CD4-positive, alpha-beta T cell treated with Interleukin-6 for 4 hours (primary cell): ENCODE data around the gene SEMA3G.

Experiments
- DNase-seq: peaks from one replicate; pipeline ENCODE4 v3.0.0-alpha.2; 2020; ENCODE audit warnings: mixed read lengths

The SEMA3G gene

DNA sequence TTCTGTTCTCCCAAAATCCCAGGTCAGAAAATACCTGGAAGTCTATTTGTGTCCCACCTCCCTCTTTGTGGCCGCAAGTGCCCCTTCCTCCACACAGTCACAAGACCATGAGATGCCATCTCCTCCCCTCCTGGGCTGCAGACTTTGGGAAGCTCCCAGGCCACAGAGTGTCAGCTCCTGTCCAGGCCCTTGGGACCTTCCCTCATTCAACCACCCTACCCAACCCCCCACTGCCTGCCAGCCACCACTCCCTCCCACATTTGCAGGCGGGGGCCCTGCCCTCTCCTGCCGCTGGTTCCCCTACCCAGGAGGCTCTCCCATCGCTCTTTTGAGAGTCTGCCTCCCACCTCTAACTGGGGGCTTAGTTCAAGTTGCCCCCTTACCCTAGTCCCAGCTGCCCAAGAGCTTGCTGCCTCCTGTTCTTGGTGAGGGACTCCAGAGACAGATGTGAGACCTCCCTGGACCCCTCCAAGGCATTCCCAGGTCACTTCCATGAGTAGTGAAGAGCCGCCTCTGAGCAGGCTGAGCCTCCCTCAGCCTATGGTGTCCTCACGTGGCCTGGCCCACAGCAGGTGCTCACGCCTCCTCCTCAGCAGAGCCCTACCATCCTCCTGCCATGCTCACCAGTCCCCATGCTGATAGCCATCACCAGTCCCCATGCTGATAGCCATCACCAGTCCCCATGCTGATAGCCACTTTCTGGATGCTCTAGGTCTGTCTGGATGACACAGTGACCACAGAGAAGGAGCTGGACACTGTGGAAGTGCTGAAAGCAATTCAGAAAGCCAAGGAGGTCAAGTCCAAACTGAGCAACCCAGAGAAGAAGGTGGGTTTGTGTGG lies 34.4 kb upstream of the SEMA3G start:
- DNase-seq = no peak

DNA sequence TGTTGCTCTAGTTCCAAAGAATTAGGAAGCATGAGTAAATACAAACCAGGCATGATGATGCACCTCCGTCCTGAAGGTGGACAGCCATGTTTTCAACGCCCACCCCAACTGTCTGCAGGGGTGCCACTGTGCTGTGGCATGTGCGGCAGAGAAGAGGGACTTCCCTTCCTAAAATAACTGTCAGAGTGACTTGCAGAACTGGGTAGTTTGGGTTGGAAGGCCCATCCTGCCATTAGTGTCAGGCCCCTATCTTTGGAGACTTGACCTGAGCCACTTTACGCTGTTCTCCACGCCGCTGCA lies 32.8 kb upstream of the SEMA3G start:
- DNase-seq = no peak

DNA sequence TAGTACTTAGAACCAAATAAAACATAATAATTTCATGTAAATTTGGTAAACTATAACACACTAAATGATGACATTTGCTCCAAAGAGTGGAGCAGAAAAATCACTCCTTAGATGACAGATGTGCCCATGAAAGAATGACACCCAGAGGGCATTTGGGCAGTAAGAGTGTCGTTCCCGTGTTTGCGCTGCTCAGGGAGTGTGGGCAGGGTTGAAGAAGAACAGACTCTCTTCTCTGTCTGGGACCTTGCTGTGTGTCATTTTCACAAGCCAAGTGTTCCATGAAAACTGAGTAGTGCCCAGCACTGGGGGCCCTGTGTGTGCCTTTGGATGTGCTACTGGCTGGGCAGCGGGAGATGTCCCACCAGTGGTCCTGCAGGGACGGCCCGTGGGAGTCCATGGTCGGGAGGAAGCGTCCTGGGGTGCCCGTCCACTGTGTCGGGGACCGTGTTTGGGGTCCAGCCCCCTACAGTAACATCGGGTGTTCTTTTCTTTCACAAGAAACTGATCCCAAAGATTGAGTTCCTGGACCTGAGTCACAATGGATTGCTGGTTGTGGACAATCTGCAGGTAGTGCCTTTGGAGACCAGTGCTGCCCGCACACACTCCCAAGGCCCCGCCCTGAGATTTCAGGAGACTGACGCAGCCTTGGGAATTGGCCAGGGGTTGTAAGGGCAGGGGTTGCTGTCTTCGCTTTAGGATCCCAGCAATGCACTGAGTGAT lies 32.3 kb upstream of the SEMA3G start:
- DNase-seq = no peak

DNA sequence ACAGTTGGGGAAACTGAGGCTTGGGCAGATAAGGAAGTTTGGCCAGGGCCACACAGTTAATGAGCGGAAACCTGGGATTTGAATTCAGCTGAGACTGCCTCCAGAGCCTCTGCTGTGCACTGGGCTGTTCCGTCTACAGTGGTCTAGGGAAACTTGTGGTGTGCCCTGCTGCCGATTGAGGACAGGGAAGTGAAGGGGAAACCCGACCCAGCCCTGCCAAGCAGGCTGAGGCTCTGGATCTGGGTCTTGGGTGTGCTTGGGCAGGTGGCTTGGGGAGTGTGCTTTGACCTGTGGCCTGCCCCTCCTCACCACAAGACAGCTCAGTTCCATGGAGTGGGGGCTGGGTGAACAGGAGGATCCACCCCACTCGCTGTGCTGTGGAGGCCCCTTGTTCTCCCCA lies 28.1 kb upstream of the SEMA3G start:
- no peak for DNase-seq

DNA sequence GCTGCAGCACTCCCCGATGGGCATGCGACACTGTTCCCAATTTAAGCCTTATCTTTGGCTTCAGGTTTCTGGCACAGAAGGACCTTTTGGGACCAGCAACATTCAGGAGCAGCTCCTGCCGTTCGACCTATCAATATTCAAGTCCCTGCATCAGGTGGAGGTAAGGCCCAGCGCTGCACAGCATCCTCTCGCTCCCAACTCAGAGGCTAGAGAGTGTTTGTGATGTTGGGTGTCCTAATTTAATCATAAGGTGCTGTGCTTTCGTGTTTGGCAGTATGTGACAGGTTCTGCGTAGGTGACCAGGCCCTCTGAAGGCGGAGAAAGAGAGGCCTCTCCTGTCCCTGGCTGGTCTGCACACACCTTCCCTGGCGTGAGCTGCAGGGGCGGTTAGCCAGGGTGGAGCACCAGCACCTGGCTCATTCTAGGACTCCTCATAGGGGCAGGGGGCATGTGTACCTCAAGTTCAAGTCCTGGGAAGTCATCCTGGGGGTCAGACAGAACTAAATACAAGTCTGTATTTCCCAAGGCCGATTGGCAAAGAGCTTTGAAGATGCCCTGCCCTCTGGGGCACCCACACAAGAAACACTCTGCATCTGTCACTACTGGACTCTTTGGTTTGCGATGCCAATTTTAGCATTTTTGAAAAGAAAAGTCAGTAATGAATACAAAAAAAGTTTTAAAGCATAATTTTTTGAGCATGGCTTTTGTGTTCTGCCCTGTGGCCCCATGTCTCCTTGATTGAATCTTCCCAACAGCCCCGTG lies 27.5 kb upstream of the SEMA3G start:
- DNase-seq = no peak

DNA sequence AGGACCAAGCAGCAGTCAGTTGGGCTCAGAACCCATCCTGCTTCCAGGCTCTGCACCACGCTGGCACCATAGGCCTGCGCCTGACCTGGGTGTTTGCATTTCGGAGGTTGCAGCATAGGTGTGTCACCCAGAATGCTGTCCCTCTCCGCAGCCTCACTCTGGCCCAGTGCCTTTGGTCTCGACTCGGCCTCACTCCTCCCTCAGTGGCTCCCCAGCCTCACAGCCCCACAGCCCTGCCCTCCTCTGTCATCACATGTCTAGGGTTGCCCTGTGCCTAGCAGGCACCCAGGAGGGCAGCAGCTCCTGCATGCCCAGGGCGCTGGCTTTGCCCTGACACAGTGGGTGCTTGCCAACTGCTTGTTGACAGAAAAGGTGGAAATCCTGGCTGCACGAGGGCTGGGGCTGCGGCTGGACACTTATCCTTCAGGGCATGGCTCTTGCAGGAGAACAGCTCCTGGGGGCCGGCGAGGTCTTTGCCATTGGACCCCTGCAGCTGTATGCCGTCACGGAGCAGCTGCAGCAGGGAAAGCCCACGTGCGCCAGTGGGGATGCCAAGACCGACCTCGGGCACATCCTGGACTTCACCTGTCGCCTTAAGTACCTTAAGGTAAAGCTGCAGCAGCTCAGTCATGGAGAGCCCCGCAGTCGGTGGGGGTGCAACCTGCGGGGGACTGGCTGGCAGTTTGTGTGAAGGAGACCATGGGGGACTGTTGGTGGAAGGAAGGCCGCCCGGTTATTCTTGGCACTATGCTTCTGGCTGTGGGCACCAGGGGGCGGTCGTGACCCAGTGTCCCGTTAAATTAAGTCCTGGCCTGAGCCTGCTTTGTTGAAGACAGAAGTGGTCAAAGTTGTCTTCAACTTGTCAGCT lies 26.7 kb upstream of the SEMA3G start:
- DNase-seq = peak; percentile 44

DNA sequence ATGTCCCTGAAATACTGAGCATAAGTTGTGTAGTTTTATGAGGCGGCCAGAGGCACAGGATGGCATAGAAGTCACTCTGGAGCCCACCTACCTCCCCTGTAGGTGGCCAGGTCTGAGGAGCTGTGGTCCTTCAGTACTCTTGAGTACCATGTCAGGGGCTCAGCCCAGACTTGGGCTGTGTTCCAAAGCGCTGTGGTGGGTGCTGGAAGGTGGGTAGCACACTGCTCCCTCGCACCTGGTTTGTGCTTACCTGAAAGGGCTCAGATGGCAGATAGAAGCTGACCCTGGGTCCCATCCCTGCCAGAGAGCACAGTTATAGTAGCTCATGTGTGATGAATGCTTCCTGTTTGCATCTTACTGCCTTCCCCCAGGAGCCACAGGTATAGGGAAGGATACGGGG lies 26.0 kb upstream of the SEMA3G start:
- DNase-seq = no peak

DNA sequence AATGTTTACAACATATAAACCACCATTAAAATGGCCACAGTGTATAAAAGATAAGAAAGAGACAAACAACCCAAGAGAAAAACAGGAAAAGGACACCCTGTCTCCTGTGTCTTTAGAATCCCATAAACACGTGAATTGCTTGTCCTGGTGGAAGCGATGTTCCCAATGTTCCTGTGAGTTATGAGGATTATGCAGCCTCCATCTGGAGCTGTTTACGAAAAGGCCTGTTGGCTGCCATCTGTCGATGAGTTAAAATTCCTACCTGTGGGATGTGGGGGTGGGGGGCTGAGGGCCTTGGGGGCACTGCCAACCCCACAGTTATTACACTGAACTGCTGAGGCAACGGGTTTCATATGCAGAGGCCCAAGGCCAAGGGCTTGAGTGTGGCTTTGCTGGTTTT lies 24.1 kb upstream of the SEMA3G start:
- DNase-seq = no peak

DNA sequence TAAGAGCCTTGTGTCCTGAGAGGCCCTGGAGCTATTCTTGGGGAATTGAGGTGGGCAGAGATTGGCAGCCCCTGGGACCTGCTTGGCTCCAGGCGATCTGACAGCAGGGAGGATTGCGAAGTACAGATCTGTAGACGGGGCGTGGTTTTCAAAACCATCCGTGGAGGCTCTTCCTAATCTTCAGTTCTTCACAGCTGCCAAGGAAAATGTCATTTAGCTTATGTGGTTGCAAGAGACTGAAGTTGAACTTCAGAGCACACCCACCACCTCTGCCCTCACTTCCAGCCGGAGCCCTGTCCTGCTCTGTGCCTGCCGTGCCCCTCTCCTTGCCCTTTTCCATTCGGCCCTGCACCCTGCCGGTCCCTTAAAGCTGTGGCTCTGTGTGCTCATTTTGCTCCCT lies 23.4 kb upstream of the SEMA3G start:
- no peak for DNase-seq

DNA sequence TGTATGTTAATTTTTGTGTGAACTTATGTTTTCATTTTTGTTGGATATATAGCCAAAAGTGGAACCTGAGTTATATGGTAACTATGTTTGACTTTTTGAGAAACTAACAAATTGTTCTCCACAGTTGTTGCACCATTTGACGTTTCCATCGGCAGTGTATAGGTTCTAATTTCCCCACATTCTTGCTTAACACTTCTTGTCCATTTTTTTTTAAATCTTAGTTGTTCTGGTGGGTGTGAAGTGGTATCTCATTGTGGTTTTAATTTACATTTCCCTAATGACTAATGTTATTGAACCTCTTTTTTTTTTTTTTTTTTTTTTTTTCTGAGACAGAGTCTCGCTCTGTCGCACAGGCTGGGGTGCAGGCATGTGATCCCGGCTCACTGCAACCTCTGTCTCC lies 18.5 kb upstream of the SEMA3G start:
- DNase-seq = no peak

DNA sequence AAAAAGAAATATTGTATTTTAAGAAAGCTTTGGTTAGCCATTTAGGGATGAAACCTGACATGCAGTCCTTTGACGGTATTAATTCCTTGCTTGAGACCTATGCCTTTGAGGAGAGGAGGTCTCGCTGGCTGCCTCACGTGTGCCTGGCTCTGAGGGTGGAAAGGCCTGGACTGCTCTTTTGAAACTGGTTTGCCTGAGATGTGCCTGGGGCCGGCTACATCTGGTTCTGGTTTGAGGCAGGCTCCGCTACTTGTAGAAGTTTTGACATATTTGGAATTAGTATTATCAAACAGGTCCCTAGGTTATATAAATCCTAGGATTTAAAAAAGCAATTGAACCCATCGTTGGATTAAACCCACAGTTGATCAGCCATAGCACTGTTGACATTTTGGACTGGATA lies 17.0 kb upstream of the SEMA3G start:
- no peak for DNase-seq

DNA sequence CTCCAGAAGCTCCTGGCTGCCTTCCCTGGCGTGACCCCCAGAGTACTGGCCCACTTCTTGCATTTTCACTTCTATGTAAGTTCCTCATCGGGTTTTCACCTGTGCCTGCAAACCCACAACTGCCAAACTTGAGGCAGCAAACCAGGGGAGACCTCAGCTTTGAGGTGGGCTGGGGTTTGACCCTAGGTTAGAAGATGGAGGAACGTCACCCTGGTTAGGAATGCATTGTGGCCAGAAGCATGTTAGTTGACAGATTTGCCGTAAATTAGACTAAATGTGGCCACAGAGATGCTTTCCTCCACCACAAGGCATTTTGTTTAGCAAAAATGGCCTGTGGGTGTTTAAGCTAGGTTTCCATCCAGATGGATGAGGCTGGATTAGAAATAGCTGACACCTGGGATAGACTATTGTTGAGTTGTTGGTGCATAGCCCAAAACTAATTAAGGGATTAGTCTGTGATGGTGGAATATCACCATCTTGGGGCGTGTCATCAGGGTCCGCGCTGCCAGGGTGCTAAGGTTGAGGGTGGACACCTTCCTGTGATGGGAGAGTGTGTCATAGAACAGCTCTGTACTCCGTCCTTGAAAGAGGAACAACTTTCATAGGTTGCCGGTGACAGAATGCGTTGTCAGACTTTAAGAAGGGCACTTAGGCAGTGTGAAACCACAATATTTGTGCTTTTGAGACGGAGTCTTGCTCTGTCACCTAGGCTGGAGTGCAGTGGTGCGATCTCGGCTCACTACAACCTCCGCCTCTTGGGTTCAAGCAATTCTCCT lies 14.1 kb upstream of the SEMA3G start:
- DNase-seq = no peak

DNA sequence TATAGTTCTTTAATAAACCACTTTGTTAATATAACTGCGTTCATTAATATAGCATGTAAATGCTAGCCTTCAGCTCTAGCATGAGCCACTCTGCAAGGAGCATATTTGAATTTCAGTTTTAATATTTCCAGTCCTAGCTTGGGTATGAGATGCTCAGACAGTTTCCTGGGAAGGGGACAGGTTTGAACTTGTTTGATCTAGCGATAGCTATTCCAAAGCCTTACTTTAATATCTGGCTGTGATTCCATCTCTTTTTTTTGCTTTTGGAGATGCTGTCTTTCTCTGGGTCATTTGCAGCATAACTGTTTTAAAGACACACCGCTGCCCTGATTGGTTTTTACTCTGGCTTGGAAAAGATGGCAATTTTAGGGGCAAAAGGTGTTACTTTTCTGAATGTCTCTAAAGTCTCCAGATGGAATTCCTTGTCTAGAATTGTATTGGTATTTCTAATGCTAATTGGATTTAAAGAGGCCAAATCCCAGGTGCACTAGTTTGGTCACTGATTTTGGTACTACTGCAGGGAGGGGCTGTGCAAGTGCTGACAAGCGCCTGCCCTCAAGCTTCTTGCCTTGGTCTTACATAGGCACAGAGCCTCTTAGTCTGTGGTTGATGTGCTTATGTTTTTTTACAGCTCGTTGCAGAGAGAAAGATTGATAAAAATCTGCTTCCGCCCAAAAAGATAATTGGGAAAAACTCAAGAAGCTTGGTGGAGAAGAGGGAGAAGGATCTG lies 13.3 kb upstream of the SEMA3G start:
- DNase-seq = no peak

DNA sequence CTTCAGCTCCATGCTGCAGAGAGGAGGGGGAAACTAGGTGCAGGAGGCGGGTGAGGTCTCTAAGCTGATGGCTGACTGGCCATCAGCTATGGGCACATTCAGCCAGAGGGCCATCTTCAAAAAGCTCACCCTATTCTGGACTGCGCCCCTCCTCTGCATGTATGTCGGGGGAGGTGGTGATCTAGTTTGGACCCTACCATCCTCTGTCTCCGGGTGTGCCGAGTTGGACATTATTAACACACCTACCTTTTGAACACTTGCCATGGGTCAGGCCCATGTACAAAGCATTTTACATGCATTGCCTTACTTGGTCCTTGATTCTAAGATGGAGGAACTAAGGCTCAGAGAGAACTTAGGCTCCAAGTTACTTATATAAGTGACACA lies 11.9 kb upstream of the SEMA3G start:
- DNase-seq = no peak

DNA sequence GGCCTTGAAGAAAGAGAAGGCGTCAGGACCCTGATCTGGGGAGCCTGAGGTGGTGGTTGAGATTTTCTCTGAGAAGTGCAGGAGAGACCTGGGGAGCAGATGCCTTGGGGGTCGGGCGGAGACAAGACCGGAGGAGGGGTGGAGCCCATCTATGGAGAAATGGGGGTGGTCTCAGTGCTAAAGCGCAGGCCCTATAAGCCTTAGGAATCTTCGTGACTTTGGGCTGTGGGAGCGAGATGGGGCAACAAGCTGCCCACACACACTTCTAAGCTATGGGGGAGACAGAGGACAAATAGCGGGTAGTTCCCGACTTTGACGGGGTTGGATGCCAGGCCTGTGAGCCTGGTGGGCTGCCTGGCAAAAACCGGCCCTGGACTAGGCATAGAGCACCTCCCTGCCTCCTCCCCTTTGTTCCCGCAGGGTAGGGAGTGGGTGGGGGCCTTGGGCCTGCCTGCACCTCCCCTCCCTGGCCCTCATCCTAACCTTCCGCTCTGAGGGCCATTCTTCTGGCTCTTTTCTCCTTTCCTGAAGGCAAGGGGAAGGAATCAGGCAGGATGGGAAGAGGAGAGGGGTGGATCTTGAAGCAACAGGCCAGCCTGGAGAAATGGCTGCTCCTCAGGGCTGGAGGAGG lies 11.4 kb upstream of the SEMA3G start:
- no peak for DNase-seq

DNA sequence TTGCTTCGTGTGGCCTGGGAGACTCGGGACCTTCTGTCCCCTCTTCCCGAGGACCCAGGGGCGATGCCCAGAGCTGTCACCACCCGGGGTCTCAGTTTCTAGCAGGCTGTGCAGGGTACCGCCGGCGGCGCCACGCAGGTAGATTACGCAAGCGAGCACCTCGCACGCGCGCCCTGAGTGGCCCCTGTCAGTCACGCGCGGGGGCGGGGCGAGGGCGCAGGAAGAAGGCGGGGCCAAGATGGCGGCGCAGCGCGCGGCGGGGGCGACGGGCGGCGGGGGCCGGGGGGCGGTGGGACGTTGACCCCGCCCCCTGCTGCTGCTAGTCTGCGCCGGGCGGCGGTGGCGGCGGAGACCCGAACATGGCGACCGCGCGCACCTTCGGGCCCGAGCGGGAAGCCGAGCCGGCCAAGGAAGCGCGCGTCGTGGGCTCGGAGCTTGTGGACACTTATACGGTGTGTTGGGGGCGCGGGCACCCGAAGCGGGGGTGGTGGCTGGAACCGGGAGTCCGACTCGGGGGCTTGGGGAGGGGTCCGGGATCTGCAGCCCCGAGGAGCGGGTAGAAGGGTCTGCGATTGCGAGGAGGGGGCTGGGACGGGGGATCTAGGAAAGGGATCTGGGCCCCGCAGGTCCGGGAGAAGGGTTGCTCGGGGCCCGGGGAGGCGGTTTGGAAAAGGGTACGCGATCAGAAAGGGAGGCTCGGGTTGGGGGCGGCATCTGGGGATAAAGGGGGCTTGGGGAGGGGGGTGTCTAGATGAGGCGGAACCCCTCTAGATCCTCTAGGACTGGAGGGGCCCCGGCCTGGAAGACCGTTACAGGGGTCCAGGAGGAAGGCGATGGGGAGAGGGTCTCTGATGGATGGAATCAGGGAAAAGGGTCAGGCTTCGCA lies 10.6 kb upstream of the SEMA3G start, which contains the start of gene NISCH:
TSS of gene NISCH (plus strand) at position 322 of the 886 bp plus-strand sequence. CDS start at position 360, 38 bp downstream.
- peak; percentile 96 for DNase-seq

DNA sequence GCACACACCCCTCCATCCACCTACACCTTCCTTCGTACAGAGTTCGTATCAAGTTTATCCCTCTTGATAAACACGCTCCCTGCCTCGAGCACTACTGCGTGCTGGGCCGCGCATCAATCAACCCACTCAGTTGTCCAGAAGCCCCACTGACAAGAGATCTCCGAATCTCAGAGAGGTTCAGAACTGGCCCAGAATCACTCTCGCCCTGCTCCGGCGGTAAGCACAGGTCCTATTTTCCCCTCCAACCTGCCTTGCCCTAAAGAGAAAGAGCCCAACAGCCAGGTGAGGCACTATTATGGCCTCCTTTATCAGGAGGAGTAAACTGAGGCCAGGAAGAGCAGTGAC lies 10.0 kb upstream of the SEMA3G start:
- peak; percentile 35 for DNase-seq

DNA sequence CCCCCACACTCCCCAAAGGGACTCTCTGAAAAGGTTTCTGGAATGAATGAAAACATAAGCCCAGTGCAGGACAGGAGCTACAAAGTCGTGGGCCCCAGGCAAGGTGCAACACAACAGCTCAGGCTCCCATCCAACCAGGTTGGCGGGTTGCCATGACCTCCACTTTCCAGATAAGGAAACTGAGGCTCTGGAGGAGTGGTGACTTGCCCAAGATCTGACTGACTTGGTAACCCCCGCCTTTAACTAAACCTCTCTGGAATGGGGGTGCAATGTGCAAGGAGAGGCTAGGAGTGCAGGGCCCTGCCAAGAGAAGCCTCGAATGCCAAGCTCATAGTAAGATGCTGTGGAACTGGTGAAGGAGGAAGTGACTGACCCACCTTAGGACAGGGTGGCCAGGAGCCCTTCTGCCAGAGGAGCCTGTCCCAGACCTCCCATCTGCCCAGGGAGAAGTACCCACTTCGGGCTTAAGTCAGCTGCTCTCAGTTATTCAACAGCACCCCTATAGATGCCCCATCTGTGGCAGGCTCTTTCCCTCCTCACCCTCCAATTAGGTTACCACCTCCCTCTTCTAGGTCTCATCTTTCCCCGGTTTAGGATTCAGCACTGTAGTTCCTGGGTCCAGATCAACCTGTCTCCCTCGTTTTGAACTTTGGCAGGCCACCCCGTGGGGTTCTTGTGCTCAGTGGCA lies 9.5 kb upstream of the SEMA3G start:
- DNase-seq = peak; percentile 9
